ENCODE measurements around the gene GANAB. TPM values are rescaled to one million over a fixed set of nuclear protein-coding genes. Genes with fewer than 3 reads are reported as not detected.

GANAB gene
- total RNA-seq, 3 donors from 2014 or later (not counting 1 experiment from before 2014, with no cell fraction given) = 236 to 275 (median 246) TPM

GRCh38 chr11:62615521-62615920, 30.9 kb downstream of the GANAB start:
- no peak for TF ChIP-seq CTCF (IDR thresholded peaks at IDR 0.05)
- Histone ChIP-seq H3K4me3 (ENCODE audit: low read length) (no peak overlapping the region), H3K27me3 (ENCODE audit: control insufficient read depth, insufficient read depth, low read length) (no peaks in the 10 kb centered on the region), H3K9me3 (ENCODE audit: control insufficient read depth, insufficient read depth, low read length) (no peaks in the 10 kb centered on the region), H3K4me1 (ENCODE audit: control insufficient read depth, insufficient read depth, low read length) (peaks cover 28% of the 10 kb centered on the region), H3K36me3 (ENCODE audit: control insufficient read depth, insufficient read depth, low read length) (peaks cover 26% of the 10 kb centered on the region), H3K27ac (ENCODE audit: low read length) (no peak overlapping the region)
- no peaks in the 10 kb centered on the region for H3K36me3 Mint-ChIP-seq
- no peak overlapping the region for H3K4me3 Mint-ChIP-seq
- 77% methylated on average over 7 of the region's 7 CpGs for WGBS (ENCODE audit: insufficient coverage)
- peaks cover 11 to 33% of the 10 kb centered on the region in 2 donors for H3K4me1 Mint-ChIP-seq
- intact Hi-C loops (cut with micrococcal nuclease) = no loop called here
- no peaks in the 10 kb centered on the region for H3K9me3 Mint-ChIP-seq
- H3K27me3 Mint-ChIP-seq (ENCODE audit: low read depth in 2 of 2) = no peaks in the 10 kb centered on the region
- DNase-seq (no peak), ATAC-seq (no peak)
- H3K27ac Mint-ChIP-seq = no peak overlapping the region

GRCh38 chr11:62614275-62614674, 32.1 kb downstream of the GANAB start:
- peak overlapping the region; percentile 37 for H3K4me3 Mint-ChIP-seq
- TF ChIP-seq CTCF (IDR thresholded peaks at IDR 0.05) = no peak
- H3K27me3 Mint-ChIP-seq (ENCODE audit: low read depth in 2 of 2) = no peaks in the 10 kb centered on the region
- no peaks in the 10 kb centered on the region for H3K9me3 ChIP-seq (ENCODE audit: control insufficient read depth, insufficient read depth, low read length)
- H3K27ac Mint-ChIP-seq = peak overlapping the region; percentile 74 to 98
- WGBS (ENCODE audit: insufficient coverage) = 82% methylated on average over 8 of the region's 8 CpGs
- ATAC-seq = no peak
- intact Hi-C loops (cut with micrococcal nuclease) = loop anchor here (5.0 kb wide), 1 partner anchor 93 kb away; the partner anchor contains the start of genes BSCL2 and GNG3
- no peaks in the 10 kb centered on the region for H3K9me3 Mint-ChIP-seq
- H3K36me3 Mint-ChIP-seq = no peaks in the 10 kb centered on the region
- peaks cover 27% of the 10 kb centered on the region for H3K4me1 ChIP-seq (ENCODE audit: control insufficient read depth, insufficient read depth, low read length)
- peaks cover 18 to 41% of the 10 kb centered on the region in 2 donors for H3K4me1 Mint-ChIP-seq
- H3K4me3 ChIP-seq (ENCODE audit: low read length) = no peak overlapping the region
- DNase-seq = no peak
- peaks cover 30% of the 10 kb centered on the region for H3K36me3 ChIP-seq (ENCODE audit: control insufficient read depth, insufficient read depth, low read length)
- no peaks in the 10 kb centered on the region for H3K27me3 ChIP-seq (ENCODE audit: control insufficient read depth, insufficient read depth, low read length)
- H3K27ac ChIP-seq (ENCODE audit: low read length) = no peak overlapping the region

GRCh38 chr11:62613291-62613778, 33.1 kb downstream of the GANAB start:
- TF ChIP-seq CTCF (IDR thresholded peaks at IDR 0.05) = no peak
- 86% methylated on average over 15 of the region's 15 CpGs for WGBS (ENCODE audit: insufficient coverage)
- peak overlapping the region; percentile 74 to 98 for H3K27ac Mint-ChIP-seq
- peak overlapping the region; percentile 61 for H3K4me3 Mint-ChIP-seq
- ATAC-seq = no peak
- Histone ChIP-seq H3K4me3 (ENCODE audit: low read length) (no peak overlapping the region), H3K4me1 (ENCODE audit: control insufficient read depth, insufficient read depth, low read length) (peaks cover 27% of the 10 kb centered on the region), H3K36me3 (ENCODE audit: control insufficient read depth, insufficient read depth, low read length) (peaks cover 33% of the 10 kb centered on the region), H3K27ac (ENCODE audit: low read length) (peak overlapping the region; percentile 89), H3K9me3 (ENCODE audit: control insufficient read depth, insufficient read depth, low read length) (no peaks in the 10 kb centered on the region), H3K27me3 (ENCODE audit: control insufficient read depth, insufficient read depth, low read length) (no peaks in the 10 kb centered on the region)
- no peaks in the 10 kb centered on the region for H3K36me3 Mint-ChIP-seq
- no peak for DNase-seq
- H3K9me3 Mint-ChIP-seq = no peaks in the 10 kb centered on the region
- intact Hi-C loops (cut with micrococcal nuclease) = loop anchor here (1.0 to 5.0 kb wide), 3 partner anchors 8 to 94 kb away; partner anchors contain the start of genes B3GAT3, BSCL2, C11orf98 and CSKMT
- H3K27me3 Mint-ChIP-seq (ENCODE audit: low read depth in 2 of 2) = no peaks in the 10 kb centered on the region
- H3K4me1 Mint-ChIP-seq = peaks cover 18 to 48% of the 10 kb centered on the region in 2 donors
